ENCODE results near the gene FKBP7.
"Not testable (repeated sequence)": the region's sequence is repeated elsewhere in the genome, so short reads cannot be mapped to it uniquely, and the experiment has no call there.

FKBP7 gene

GRCh38 chr2:178485356-178485755, 7.0 kb upstream of the FKBP7 start:
- no peak for DNase-seq (ENCODE audit: low spot score)

DNA sequence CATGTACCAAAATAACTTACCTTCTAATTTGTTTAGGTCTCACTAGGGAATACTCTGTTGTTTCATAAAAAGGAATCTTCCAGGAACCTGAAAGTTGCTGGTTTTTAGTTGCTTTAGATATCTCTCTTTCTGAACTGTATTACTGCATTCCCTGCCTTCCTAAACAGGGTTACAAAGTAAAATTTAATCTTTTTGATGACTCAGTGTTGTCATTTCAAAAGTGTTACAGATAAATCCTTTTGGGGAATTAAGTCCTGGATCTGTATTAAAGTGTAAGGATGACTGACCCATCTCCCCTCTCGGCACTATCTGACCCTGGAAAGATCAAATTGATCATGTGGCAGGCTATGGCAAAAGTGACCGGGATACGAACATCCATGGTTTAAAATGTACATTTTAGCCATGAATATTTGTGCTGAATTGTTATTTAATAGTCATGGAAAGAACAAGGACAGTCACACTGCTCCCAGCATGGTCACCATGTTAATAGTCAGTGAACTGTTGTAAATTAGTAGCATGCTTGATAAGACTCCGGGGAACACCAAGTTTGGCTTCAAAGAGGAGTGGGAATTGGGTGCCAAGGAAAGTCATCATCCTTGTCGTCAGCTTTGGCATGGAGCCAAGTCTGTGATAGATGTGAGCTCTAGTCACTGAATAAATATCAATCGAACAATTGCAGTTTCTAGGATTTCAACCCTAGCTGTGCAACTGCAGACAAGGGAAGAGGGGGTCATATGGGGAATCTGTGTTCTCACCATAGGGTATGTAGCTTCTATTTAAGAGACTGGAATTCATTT, 6.0 kb upstream of the FKBP7 start:
- no peak for DNase-seq (ENCODE audit: low spot score)

DNA sequence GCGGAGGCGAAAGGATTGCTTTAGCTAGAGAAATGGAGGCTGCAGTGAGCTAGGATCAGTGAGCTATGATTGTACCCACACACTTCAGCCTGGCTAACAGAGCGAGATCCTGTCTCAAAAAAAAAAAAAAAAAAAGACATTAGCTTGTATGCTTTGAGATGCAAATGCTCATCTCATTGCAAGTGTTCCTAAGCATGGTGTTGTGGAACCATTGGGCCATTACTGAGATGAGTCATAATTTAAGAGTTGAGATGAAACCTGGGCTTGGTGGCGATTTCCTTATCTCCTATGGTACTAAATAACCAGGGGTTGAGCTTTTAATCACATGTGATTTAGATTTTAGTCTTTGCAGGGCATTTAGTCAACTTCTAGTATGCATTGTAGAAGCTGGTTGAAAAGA, 4.0 kb upstream of the FKBP7 start:
- no peak for DNase-seq (ENCODE audit: low spot score)

GRCh38 chr2:178480227-178481181, 2.1 kb upstream of the FKBP7 start, which contains the start of gene PLEKHA3:
PLEKHA3 (plus strand) TSS chr2:178480457; CDS start chr2:178480870, 413 bp downstream.
- peak; percentile 94 for DNase-seq (ENCODE audit: low spot score)

DNA sequence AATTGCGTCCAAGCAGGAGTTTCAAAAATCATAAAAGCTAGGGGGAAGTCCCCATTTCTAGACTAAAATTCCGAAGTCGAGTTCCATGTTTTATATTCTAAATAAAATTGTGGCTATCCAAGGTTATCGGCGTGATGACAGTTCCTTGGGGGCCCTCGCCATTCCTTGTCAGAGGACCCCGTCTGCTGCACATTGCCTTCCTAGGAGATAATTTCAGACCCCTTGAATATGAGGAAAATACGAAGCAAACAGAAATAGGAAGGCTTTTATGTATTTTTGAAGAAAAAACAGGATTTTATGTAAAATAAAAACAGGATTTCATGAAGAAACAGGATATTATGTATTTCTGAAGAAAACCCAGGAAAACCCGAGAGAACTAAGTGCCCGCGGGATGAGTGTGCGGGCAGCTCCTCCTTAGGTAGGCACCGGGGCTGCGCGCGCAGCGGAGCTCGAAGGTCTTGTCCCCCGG, 1.4 kb upstream of the FKBP7 start:
- no peak for DNase-seq (ENCODE audit: low spot score)

DNA sequence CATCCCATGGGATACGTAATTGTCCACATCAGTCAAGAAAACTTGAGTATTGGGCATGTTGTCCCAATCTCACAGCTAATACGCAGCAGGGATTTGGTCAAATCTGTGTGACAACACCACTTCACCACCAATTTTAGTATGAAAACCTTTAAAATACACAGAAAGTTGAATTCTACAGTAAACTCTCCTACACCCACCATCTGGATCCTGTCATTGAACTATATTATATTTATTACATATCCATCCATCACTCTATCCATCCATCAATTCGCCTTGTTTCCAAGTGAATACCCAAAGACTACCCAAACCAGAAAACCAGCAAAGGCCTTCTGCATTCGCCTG, 846 bp upstream of the FKBP7 start:
- DNase-seq (ENCODE audit: low spot score), result no peak

GRCh38 chr2:178478130-178478438, 316 bp downstream of the FKBP7 start:
- DNase-seq (ENCODE audit: low spot score), result no peak

DNA sequence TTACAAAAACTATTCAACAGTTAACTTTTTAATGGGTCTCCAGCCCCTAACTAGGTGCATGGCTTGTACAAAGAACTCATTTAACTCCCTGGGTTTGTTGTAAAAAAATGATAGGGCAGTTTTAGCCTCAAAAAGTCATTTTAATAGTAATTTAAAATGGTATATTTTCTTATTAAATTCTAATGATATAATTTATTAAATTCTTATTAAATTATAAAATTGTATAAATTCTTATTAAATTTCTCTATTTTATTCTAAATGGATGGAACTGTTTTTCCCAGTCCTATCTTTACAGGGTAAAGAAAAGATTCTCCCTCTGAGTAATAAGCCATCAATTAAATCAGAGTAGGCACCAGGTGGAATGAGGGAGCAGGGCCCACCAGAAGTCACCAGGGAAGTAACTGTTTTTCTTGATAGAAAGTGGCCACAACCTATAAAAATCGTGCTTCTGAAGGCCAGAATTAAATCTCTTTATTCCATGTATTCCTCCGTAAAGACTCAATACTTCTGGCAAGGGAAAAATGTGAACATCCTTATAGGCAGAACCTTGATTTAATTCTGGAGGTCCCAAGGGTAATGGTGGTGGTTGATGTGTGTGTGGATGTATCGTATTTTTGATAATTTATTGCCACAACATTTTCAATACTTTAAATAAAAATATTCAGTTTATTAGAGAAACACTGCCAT, 814 bp downstream of the FKBP7 start:
- no peak for DNase-seq (ENCODE audit: low spot score)

- DNase-seq (ENCODE audit: low spot score), result no peak
Measured at GRCh38 chr2:178476477-178476876, 1.9 kb downstream of the FKBP7 start.

DNA sequence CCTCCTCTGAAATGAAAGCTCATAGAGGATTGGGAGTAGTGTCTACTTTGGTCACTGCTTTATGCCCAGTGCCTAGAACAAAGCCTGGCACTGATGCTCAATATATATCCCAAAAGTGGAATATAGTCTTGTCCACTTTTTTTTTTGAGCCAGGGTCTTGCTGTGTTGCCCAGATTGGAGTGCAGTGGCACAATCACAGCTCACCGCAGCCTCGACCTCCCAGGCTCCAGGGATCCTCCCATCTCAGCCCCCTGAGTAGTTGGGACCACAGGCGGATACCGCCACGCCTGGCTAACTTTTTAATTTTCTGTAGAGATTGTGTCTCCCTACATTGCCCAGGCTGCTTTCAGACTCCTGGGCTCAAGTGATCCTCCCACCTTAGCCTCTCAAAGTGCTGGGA, 3.8 kb downstream of the FKBP7 start:
- DNase-seq (ENCODE audit: low spot score), result no peak

DNA sequence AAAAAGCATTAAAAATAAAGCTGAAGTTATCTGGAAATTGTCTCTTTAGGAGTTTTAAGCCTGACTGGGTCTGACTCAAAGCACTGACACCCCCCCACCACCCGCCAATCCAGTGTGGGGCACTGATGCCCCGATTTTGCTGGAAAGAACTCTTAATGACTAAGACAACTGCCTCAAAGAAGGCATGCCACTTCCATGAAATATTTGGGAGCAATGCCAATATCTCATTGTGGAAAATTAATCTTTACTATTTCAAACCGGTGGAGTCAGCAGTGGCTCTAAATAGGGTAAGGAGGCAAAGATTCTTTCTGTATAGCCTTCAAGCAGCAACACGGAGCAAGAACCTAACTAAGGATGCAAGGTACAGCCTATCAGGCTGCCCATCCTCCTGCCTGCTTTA, 4.5 kb downstream of the FKBP7 start:
- DNase-seq (ENCODE audit: low spot score), result no peak

DNA sequence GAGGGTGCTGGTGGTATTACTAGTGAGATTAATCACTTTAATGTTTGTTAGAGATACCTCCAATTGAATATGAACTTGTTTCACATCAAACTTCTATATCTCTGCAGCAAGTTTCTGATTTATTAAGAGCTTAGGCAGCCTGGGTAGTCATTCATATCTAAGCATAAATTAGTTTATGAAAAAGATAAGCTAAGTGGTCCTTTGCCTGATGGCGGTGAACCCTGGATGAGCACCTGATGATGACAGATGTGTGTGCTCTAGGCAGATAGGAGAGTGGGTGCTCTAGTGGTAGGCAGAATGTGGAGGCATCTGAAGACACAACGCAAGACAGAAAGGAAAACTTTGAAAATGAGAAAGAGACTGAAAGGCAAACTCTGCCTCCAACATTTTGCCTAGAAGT, 5.0 kb downstream of the FKBP7 start:
- no peak for DNase-seq (ENCODE audit: low spot score)

DNA sequence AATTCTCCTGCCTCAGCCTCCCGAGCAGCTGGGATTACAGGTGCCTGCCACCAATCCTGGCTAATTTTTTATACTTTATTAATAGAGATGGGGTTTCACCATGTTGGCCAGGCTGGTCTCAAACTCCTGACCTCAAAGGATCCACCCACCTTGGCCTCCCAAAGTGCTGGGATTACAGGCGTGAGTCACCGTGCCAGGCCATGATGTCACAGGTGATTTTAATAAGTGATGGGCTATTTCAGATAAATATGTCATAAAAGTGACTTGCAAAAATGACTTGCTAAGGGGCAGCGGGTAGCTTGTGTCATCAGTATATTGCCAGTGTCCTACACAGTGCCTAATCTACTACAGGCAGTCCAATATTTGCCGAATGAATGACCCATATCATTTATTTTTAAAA, 7.1 kb downstream of the FKBP7 start:
- not testable (repeated sequence) for DNase-seq (ENCODE audit: low spot score)

DNA sequence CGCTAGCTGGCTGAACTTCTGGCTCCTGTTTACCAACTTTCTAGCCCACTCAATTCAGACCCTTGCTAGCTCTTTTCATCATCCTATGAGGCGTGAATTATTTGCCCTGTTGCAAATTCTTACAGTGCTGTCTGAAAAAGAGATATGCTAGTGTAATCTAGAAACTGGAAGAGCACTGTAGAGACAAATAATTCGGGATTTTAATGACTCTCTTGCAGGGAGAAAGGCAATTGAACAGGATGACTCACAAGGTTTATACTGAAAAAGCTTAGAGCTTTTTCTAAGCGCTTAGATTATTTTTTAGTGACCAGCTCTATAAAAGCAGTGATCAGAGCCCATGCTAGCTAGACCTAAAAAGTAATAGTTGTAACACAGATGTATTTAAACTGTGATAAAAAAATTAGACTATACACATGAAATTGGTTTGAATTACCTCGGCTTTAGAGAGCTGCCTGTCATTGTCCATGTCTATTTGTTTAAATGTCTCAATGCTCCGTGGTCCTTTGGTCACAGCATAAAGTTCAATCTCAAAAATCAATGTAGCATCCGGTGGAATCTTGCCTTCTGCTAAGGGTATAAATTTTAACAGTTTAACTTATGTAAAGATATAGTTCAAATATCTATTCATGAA, 9.1 kb downstream of the FKBP7 start:
- no peak for DNase-seq (ENCODE audit: low spot score)

- DNase-seq (ENCODE audit: low spot score), result no peak
Measured at GRCh38 chr2:178457390-178457886, 21.0 kb downstream of the FKBP7 start.

GRCh38 chr2:178455947-178456346, 22.5 kb downstream of the FKBP7 start:
- DNase-seq (ENCODE audit: low spot score), result no peak

DNA sequence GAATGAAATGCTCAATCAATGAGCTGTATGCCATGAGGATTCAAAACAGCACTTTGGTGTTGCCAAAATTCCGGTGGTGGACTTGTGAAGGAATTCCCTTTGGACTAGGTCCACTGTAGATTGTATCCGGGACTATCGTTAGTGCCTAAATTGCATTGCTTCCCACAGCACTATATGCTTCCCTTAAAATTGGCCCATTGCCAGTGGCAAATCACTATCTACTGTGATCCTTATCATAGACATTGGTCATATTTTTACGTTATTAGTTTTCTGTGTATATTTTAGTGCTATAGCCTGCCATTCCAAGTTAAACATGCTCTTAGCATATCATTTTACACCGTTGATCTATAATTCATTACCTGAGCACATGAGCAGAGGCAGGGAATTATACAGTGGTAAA, 25.5 kb downstream of the FKBP7 start:
- DNase-seq (ENCODE audit: low spot score), result no peak

GRCh38 chr2:178452334-178452733, 26.1 kb downstream of the FKBP7 start:
- no peak for DNase-seq (ENCODE audit: low spot score)

- peak; percentile 96 for DNase-seq (ENCODE audit: low spot score)
Measured at GRCh38 chr2:178450774-178451525, 27.4 kb downstream of the FKBP7 start, which contains the start of the genes PJVK and PRKRA. PJVK (plus strand) TSS chr2:178451378; CDS start chr2:178453410, 2,032 bp downstream. PRKRA (minus strand) TSS chr2:178451175; CDS start chr2:178451030, 145 bp downstream.

GRCh38 chr2:178450524-178450773, 28.0 kb downstream of the FKBP7 start:
- no peak for DNase-seq (ENCODE audit: low spot score)
